K562 (cell line): Measurements from ENCODE around the gene PLCB3. TPM values are rescaled to one million over a fixed set of nuclear protein-coding genes. Genes with fewer than 3 reads are reported as not detected.

Experiments used
- CHD2 ChIP-seq: IDR thresholded peaks from 2 replicates; pipeline ENCODE4 v1.6.1; 2011; ENCODE audit warnings: low read depth, low read length
- CTBP1 ChIP-seq: fragments of 450-650 bp; IDR thresholded peaks from 2 replicates; pipeline ENCODE4 v1.6.1; 2016; ENCODE audit warnings: borderline replicate concordance
- DACH1 ChIP-seq: fragments of 450-650 bp; IDR thresholded peaks from 2 replicates; pipeline ENCODE4 v1.6.1; 2018; ENCODE audit not compliant: partially characterized antibody
- ERF ChIP-seq: fragments of 450-650 bp; formaldehyde crosslinking; IDR thresholded peaks from 2 replicates; pipeline ENCODE4 v1.4.0; 2020; ENCODE audit warnings: mild to moderate bottlenecking, mixed read lengths
- FOXK2 ChIP-seq, 2 experiments: fragments of 450-650 bp; IDR thresholded peaks in 1 of 2; conservative IDR thresholded peaks in 1 of 2; 2 replicates each; pipeline ENCODE4 v1.6.1; 2016; ENCODE audit warnings: low read depth in 2 of 2, mild to moderate bottlenecking in 1 of 2
- GABPB1 ChIP-seq: sonication (generic); formaldehyde crosslinking; IDR thresholded peaks from 2 replicates; pipeline ENCODE4 v1.8.0; 2022; ENCODE audit warnings: mild to moderate bottlenecking, missing genetic modification reagents
- KDM1A ChIP-seq, 2 experiments: fragments of 450-650 bp; IDR thresholded peaks; 2 replicates each; pipeline ENCODE4 v1.6.1; 2016; ENCODE audit warnings: mild to moderate bottlenecking in 2 of 2
- KHSRP ChIP-seq: fragments of 450-650 bp; IDR thresholded peaks from 2 replicates; pipeline ENCODE4 v1.6.1; 2017
- LEF1 ChIP-seq: fragments of 450-650 bp; IDR thresholded peaks from 2 replicates; pipeline ENCODE4 v1.6.1; 2016; ENCODE audit warnings: mild to moderate bottlenecking
- MXI1 ChIP-seq: IDR thresholded peaks from 2 replicates; pipeline ENCODE4 v1.6.1; 2011; ENCODE audit warnings: low read depth, mild to moderate bottlenecking, improper control_type of control experiment, low read length
- PHF8 ChIP-seq: fragments of 200-600 bp; sonication (generic); IDR thresholded peaks from 2 replicates; pipeline ENCODE4 v1.6.1; 2012; ENCODE audit warnings: mixed run types, mild to moderate bottlenecking, inconsistent platforms, low read length, moderate library complexity, borderline replicate concordance
- PTBP1 ChIP-seq: fragments of 200-400 bp; formaldehyde crosslinking; IDR thresholded peaks from 2 replicates; pipeline ENCODE4 v1.6.1; 2017; ENCODE audit warnings: low read depth, low read length
- RB1 ChIP-seq: fragments of 450-650 bp; IDR thresholded peaks from 2 replicates; pipeline ENCODE4 v1.6.1; 2017; ENCODE audit warnings: low read depth, mild to moderate bottlenecking
- TRIM24 ChIP-seq, 2 experiments: fragments of 450-650 bp; IDR thresholded peaks; 2 replicates each; pipeline ENCODE4 v1.6.1; 2016
- UBTF ChIP-seq, 2 experiments: IDR thresholded peaks; 2 replicates each; pipeline ENCODE4 v1.6.1; 2012; ENCODE audit warnings: improper control_type of control experiment in 2 of 2, low read depth in 2 of 2, low read length in 2 of 2, borderline replicate concordance in 1 of 2
- ZNF398 ChIP-seq: fragments of 250-450 bp; sonication (Bioruptor Pico); IDR thresholded peaks from 2 replicates; pipeline ENCODE4 v1.8.0; 2021; ENCODE audit warnings: moderate library complexity, mild to moderate bottlenecking, inconsistent platforms
- polyA plus RNA-seq, 8 experiments: library from polyadenylated mRNA; depleted of rRNA in 4 of 8; stranded (reverse) in 5 of 8; unstranded in 3 of 8; fragments of >200 nt; fragmentation: Nextera tagmentation in 2 of 8; fragmentation: Illumina TruSeq in 1 of 8; extraction: Ambion mirVana in 2 of 8; extraction: Trizol in 1 of 8; gene quantifications; 2 replicates each; pipeline versions ENCODE4 v1.2.1 to v1.2.3, GENCODE V29; 2011 to 2014; ENCODE audit warnings: inconsistent platforms in 1 of 8, missing spikeins in 1 of 8
- total RNA-seq, 7 experiments: library from RNA; depleted of rRNA in 6 of 7; stranded (reverse); fragments of >200 nt in 6 of 7; fragmentation: Illumina TruSeq in 2 of 7; extraction: Trizol in 2 of 7; gene quantifications; 2 replicates each; pipeline versions ENCODE4 v1.2.1 to v1.2.3, GENCODE V29; 2011 to 2021; ENCODE audit warnings: low replicate concordance in 1 of 7
- TF ChIP-seq, protein P1 (sequence below): conservative IDR thresholded peaks from 2 replicates; pipeline ENCODE4 v1.6.1; 2011; ENCODE audit warnings: low read depth, mild to moderate bottlenecking, low read length; ENCODE audit not compliant: control insufficient read depth
- TF ChIP-seq, protein P2 (sequence below): fragments of 450-650 bp; IDR thresholded peaks from 2 replicates; pipeline ENCODE4 v1.7.1; 2018; ENCODE audit warnings: mild to moderate bottlenecking, low read depth; ENCODE audit not compliant: partially characterized antibody

The PLCB3 gene
- total and polyA plus RNA-seq, 9 of the 15 experiments (the other 6 are each of a cell fraction or from before 2014, with no cell fraction given), result 0.31 to 44.8 (median 14.6) TPM

DNA sequence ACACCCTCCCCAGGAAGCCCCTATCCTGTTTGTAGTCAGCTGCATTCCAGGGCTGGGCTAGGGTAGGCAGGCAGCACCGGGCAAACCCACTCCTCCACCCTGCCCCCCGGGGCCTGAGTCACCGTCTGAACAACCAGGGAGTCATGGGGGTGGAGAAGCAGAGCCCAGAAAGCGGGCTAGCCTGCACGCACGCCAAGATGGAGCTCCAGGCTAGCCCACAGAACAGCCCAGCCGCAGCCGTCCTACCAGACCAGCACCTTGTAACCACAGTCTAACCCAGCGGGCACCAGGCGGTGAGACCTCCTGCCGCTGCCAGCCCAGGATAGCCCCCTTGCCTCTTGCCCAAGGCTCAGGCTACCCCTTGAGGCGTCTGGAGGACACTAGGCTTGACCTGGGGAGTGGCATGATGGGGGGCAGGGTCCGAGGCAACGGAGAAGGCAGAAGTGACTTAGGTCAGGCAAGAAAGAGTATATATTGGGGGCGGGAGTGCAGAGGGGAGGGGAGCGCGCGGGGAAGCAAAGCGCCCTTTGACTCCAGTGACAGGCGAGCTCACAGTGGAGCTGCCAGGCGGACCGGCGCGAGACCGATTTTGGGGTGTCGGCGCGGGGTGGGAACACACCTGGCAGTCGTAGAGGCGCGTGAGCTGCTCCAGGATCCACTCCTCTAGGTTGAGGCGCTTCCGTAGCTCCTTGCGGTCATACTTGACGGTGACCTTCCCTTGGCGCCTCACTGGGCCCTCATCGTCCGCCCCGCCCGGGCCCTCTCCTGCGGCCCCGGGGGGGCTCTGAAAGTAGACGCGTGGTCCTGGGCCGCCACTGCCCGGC, 5.3 kb upstream of the PLCB3 start (continued):
- TF ChIP-seq, protein P1, sequence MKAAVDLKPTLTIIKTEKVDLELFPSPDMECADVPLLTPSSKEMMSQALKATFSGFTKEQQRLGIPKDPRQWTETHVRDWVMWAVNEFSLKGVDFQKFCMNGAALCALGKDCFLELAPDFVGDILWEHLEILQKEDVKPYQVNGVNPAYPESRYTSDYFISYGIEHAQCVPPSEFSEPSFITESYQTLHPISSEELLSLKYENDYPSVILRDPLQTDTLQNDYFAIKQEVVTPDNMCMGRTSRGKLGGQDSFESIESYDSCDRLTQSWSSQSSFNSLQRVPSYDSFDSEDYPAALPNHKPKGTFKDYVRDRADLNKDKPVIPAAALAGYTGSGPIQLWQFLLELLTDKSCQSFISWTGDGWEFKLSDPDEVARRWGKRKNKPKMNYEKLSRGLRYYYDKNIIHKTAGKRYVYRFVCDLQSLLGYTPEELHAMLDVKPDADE, result peak; percentile 26; the same call in 1 of the 2 replicates
- TF ChIP-seq ERF (CRISPR knock-in tag) (peak; percentile 44; the same call in 1 of the 2 replicates), UBTF (IDR thresholded peaks at IDR 0.05; ENCODE audit: borderline replicate concordance in 1 of 2, low read depth in 2 of 2, low read length in 2 of 2) (0 out of 4 replicates have a peak, but pooled peaks of 1 of the 2 experiments have one; percentile 59), CHD2 (peak; percentile 22; the same call in 1 of the 2 replicates), RB1 (peak; percentile 26; the same call in 1 of the 2 replicates), PTBP1 (0 out of 2 replicates have a peak, but pooled peaks have one; percentile 29), LEF1 (0 out of 2 replicates have a peak, but pooled peaks have one; percentile 56), MXI1 (0 out of 2 replicates have a peak, but pooled peaks have one; percentile 12), KDM1A (IDR thresholded peaks at IDR 0.05) (peak in 1 of 2 experiments; percentile 83; a peak in 2 of 4 replicates), FOXK2 (conservative IDR thresholded peaks at IDR 0.05 in 1 of 2, IDR thresholded peaks at IDR 0.05 in 1 of 2; ENCODE audit: low read depth in 2 of 2) (peak in 1 of 2 experiments; percentile 54; a peak in 1 of 4 replicates), CTBP1 (peak; percentile 21; the same call in 1 of the 2 replicates), GABPB1 (CRISPR knock-in tag) (peak; percentile 55; the same call in 1 of the 2 replicates), TRIM24 (IDR thresholded peaks at IDR 0.05) (peak in 1 of 2 experiments; percentile 92; a peak in 2 of 4 replicates), PHF8 (peak; percentile 19; the same call in 1 of the 2 replicates), DACH1 (peak; percentile 44), KHSRP (no peak), ZNF398 (CRISPR knock-in tag) (no peak)
- TF ChIP-seq, protein P2, sequence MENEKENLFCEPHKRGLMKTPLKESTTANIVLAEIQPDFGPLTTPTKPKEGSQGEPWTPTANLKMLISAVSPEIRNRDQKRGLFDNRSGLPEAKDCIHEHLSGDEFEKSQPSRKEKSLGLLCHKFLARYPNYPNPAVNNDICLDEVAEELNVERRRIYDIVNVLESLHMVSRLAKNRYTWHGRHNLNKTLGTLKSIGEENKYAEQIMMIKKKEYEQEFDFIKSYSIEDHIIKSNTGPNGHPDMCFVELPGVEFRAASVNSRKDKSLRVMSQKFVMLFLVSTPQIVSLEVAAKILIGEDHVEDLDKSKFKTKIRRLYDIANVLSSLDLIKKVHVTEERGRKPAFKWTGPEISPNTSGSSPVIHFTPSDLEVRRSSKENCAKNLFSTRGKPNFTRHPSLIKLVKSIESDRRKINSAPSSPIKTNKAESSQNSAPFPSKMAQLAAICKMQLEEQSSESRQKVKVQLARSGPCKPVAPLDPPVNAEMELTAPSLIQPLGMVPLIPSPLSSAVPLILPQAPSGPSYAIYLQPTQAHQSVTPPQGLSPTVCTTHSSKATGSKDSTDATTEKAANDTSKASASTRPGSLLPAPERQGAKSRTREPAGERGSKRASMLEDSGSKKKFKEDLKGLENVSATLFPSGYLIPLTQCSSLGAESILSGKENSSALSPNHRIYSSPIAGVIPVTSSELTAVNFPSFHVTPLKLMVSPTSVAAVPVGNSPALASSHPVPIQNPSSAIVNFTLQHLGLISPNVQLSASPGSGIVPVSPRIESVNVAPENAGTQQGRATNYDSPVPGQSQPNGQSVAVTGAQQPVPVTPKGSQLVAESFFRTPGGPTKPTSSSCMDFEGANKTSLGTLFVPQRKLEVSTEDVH, result peak; percentile 12
